GM19395 (cell line): ENCODE results near the gene CTSW.

Experiments
- ATAC-seq: cut with Tn5 transposase; IDR thresholded peaks from one replicate; pipeline ENCODE4 v1.9.1; 2021; ENCODE audit warnings: mild to moderate bottlenecking, moderate library complexity; ENCODE audit not compliant: unreplicated experiment

The CTSW gene

DNA sequence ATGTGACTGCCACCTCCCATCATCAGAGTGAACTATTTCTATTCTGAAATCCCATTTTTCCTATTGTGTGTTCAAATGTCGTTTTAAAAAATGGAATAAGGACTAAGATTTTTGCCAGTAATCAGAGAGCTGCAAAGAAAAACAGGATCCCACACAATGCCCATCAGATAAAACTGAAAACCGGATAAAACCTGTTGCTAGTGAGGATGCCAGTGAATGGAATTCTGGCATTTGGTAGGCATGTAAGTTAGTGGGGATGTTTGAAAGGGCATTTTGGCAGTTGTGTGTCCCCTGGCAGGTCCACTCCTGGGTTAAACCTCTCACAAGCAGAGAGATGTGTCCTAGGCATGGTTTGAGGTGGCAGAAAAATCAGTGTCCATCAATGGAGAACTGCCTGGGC, 45.8 kb downstream of the CTSW start:
- ATAC-seq: no peak

DNA sequence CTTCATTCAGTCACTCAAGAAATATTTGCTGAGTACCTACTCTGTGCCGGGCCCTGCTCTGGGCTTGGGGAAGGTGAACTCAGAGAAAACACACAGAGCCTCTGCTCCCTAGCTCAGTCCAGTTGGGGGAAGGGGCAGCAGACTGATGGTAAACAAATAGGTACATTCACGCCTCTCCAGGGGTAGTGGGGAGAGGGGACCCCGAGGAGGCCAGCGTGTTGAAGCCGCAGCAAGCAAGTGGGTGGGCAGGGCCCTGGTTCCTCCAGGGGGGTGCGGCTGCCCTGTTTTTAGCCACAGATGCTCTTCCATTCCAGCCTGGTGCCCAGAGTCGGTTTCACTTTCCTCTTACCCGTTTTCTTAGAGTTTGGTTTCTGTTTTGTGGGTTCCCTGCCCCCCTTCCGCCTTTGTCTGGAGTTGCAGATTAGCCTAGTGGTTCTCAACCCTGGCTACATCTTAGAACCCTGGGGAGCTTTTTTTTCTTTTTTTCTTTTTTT, 48.3 kb downstream of the CTSW start:
- ATAC-seq: no peak

DNA sequence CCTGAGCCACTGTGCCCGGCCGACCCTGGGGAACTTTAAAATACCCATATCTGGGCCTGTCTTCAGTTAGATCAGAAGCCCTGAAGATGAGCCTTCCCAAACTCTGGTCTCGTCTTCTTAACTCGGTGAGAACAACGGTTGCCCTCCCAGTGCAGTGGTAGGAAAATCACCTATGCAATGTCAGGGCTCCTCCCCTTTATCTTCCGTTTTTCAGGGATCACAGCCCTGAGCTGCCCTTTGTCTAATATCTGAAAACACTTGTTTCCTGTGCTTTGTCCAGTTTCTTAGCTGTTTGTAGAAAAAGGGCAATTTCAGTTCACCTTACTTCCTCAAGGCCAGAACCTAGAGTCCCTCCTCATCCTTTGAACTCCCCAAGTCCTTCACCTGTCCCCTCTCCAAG, 49.0 kb downstream of the CTSW start:
- no peak for ATAC-seq

DNA sequence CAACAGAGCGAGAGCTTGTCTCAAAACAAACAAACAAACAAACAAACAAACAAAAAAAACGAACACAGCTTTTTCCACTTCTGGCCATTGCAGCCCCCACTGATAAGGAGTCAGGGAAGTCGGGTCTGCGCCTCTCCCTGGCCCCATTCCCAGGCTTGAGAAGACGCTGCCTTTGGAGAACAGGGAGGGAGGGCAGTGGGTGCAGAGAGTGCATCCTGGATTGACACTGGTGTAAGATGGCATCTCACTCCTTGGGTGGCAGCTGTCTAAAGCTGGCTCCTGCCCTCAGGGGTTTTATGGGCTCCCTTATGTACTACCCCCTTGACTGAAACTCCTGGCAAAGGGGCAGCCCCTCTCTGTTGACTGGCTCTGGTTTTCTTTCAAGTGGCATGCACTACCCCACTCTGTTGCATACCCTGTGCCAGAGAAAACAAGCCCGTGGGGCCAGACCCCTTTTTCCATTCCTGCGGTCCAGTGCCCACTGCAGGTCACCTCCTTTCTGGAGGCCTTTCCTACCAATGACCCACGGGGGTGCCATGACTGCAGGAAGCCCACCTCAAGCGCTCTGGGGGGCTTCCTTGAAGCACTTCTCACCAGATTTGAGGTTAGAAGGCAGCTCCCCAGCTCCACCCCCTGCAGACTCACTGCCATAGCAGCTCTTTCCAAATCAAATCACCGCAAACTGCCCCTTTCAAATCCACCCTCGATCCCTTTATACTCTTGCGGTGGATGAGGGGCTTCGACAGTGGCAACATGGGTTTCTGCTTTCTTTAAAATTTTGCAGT, 52.3 kb downstream of the CTSW start:
- ATAC-seq: no peak

DNA sequence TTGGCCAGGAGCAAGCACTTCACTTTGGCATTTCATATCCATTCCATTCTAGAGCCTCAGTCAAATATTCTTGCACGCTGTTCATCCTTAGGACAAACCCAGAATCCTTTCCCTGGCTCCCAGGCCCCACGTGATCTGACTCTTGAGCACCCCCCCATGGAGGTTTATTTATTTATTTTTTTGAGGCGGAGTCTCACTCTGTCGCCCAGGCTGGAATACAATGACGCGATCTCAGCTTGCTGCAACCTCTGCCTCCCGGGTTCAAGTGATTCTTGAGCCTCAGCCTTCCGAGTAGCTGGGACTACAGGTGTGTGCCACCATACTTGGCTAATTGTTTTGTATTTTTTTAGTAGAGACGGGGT, 52.9 kb downstream of the CTSW start:
- ATAC-seq: no peak
